Spleen (tissue), 11 donors: ENCODE measurements around the gene TRIM41. TPM values are rescaled to one million over a fixed set of nuclear protein-coding genes. Genes with fewer than 3 reads are reported as not detected.
"Not testable (repeated sequence)": the region's sequence is repeated elsewhere in the genome, so short reads cannot be mapped to it uniquely, and the experiment has no call there.

Source experiments
- DNase-seq: peaks from one replicate; pipeline ENCODE4 v3.0.0-alpha.2; 2020
- H3K27ac ChIP-seq, 8 donors: fragments of 200-600 bp; sonication (generic) in 7 of 8; 1 replicate in 4 of 8; 2 replicates in 4 of 8; pipeline versions ENCODE4 v1.5.0 to v1.8.0; 2016 to 2021; ENCODE audit warnings: inconsistent platforms in 4 of 8, mild to moderate bottlenecking in 4 of 8, moderate library complexity in 1 of 8
- H3K27me3 ChIP-seq, 7 donors: fragments of 200-600 bp; sonication (generic) in 6 of 7; replicated peaks in 1 of 7; 1 replicate in 4 of 7; 2 replicates in 3 of 7; pipeline versions ENCODE4 v1.5.0 to v1.8.0; 2016 to 2021; ENCODE audit warnings: inconsistent platforms in 3 of 7, mild to moderate bottlenecking in 1 of 7
- H3K36me3 ChIP-seq, 6 donors: fragments of 200-600 bp; sonication (generic) in 5 of 6; 1 replicate in 4 of 6; 2 replicates in 2 of 6; pipeline versions ENCODE4 v1.5.0 to v1.8.0; 2016 to 2021; ENCODE audit warnings: inconsistent platforms in 2 of 6
- H3K4me1 ChIP-seq, 6 donors: fragments of 200-600 bp; sonication (generic) in 5 of 6; 1 replicate in 3 of 6; 2 replicates in 3 of 6; pipeline versions ENCODE4 v1.5.0 to v1.8.0; 2016 to 2021; ENCODE audit warnings: inconsistent platforms in 3 of 6
- H3K4me3 ChIP-seq, 8 donors: fragments of 200-600 bp; sonication (generic) in 7 of 8; 1 replicate in 4 of 8; 2 replicates in 4 of 8; pipeline versions ENCODE4 v1.5.0 to v1.8.0; 2016 to 2021; ENCODE audit warnings: inconsistent platforms in 4 of 8, mild to moderate bottlenecking in 4 of 8, moderate library complexity in 2 of 8
- H3K9me3 ChIP-seq, 8 donors: fragments of 200-600 bp; sonication (generic) in 7 of 8; 1 replicate in 4 of 8; 2 replicates in 4 of 8; pipeline versions ENCODE4 v1.5.0 to v1.8.0; 2016 to 2021; ENCODE audit warnings: inconsistent platforms in 4 of 8
- CTCF ChIP-seq, 11 experiments: fragments of 200-600 bp in 7 of 11; fragments of 450-650 bp in 4 of 11; sonication (generic) in 4 of 11; IDR thresholded peaks in 8 of 11; conservative IDR thresholded peaks in 3 of 11; 1 replicate in 7 of 11; 2 replicates in 4 of 11; pipeline versions ENCODE4 v1.4.0 to v1.8.0; 2016 to 2021; ENCODE audit warnings: antibody characterized with exemption in 11 of 11, inconsistent platforms in 4 of 11, mild to moderate bottlenecking in 1 of 11
- POLR2A ChIP-seq, 3 donors: fragments of 450-650 bp; IDR thresholded peaks; one replicate each; pipeline ENCODE4 v1.5.1; 2017; ENCODE audit warnings: antibody characterized with exemption in 3 of 3, mild to moderate bottlenecking in 1 of 3
- POLR2AphosphoS5 ChIP-seq, 3 donors: sonication (generic); formaldehyde crosslinking; IDR thresholded peaks; one replicate each; pipeline ENCODE4 v1.5.1; 2017; ENCODE audit warnings: antibody characterized with exemption in 3 of 3
- WGBS, 5 donors: extraction: QIAGEN DNeasy Blood & Tissue Kit in 3 of 5; methylation state at CpG; one replicate each; pipeline versions ENCODE4 v1.1.5 to v1.1.7; 2013 to 2018; 5-methylcytosine and 5-hydroxymethylcytosine counted together
- intact Hi-C: fragments of 100-400 bp; cut with DNase I; formaldehyde crosslinking; loops from one replicate; pipeline ENCODE4 v1.15.0; 2023; ENCODE audit warnings: low total_unique reads
- polyA plus RNA-seq, 3 donors: library from polyadenylated mRNA; stranded (reverse); fragments of 200-250 nt; gene quantifications; one replicate each; pipeline ENCODE4 v1.2.1, GENCODE V29; 2013
- total RNA-seq, 7 donors: library from RNA; depleted of rRNA in 3 of 7; stranded (reverse); fragments of >200 nt in 3 of 7; fragmentation: NEBNext Ultra II Directional in 4 of 7; extraction: Animal tissue kit (Norgen Biotek cat#: 25700) in 4 of 7; gene quantifications; one replicate each; pipeline versions ENCODE4 v1.1.0 to v1.2.1, GENCODE V29; 2016 to 2021
- donor health status: healthy with polysubstance abuse.
- donor health status: DM: no; HTN: no; CAD: no; lungs with moderate emphysema.
- donor health status: DM: no; HTN: no; CAD: no.
- donor health status: Bipolar disorder and iron deficiency.
- donor health status: healthy.
- donor health status: DM: no; HTN: no; CAD: no.
- donor health status: DM: yes; HTN: yes; CAD: no.

Gene TRIM41
- total and polyA plus RNA-seq, 10 donors: 12.5 to 34.1 (median 24.6) TPM

- 49 to 66% (median 62%) methylated on average over 7 of the region's 7 CpGs for WGBS, 5 donors
- Histone ChIP-seq H3K4me1 (peaks cover 4 to 26% (median 21%) of the 10 kb centered on the region in 6 donors), H3K27me3 (peaks cover 0 to 11% (median 0%) of the 10 kb centered on the region in 7 donors), H3K27ac (no peak overlapping the region), H3K4me3 (no peak overlapping the region), H3K36me3 (no peaks in the 10 kb centered on the region), H3K9me3 (peaks cover 0 to 10% (median 0%) of the 10 kb centered on the region in 8 donors)
- DNase-seq: no peak
- intact Hi-C loops: no loop called here
- TF ChIP-seq CTCF (IDR thresholded peaks at IDR 0.05 in 8 of 11, conservative IDR thresholded peaks at IDR 0.05 in 3 of 11): no peak
- TF ChIP-seq POLR2A (IDR thresholded peaks at IDR 0.05): no peak
- TF ChIP-seq POLR2AphosphoS5 (IDR thresholded peaks at IDR 0.05): no peak
These were observed 11.9 kb upstream of the TRIM41 start for GRCh38 chr5:181211208-181211607.

GRCh38 chr5:181212080-181212479 is 11.0 kb upstream of the TRIM41 start:
- Histone ChIP-seq H3K4me3 (no peak overlapping the region), H3K9me3 (peaks cover 0 to 10% (median 0%) of the 10 kb centered on the region in 8 donors), H3K27me3 (peaks cover 0 to 3% (median 0%) of the 10 kb centered on the region in 7 donors), H3K27ac (no peak overlapping the region), H3K4me1 (peaks cover 0 to 26% (median 20%) of the 10 kb centered on the region in 6 donors), H3K36me3 (no peaks in the 10 kb centered on the region)
- intact Hi-C loops: no loop called here
- no peak for DNase-seq
- WGBS, 5 donors: 93 to 96% (median 95%) methylated on average over 6 of the region's 6 CpGs
- TF ChIP-seq POLR2A (IDR thresholded peaks at IDR 0.05) (no peak), CTCF (IDR thresholded peaks at IDR 0.05 in 8 of 11, conservative IDR thresholded peaks at IDR 0.05 in 3 of 11) (no peak), POLR2AphosphoS5 (IDR thresholded peaks at IDR 0.05) (no peak)

GRCh38 chr5:181212934-181213333 is 10.1 kb upstream of the TRIM41 start:
- Histone ChIP-seq H3K9me3 (peaks cover 0 to 10% (median 0%) of the 10 kb centered on the region in 8 donors), H3K4me1 (peaks cover 5 to 26% (median 21%) of the 10 kb centered on the region in 6 donors), H3K27me3 (peaks cover 0 to 12% (median 0%) of the 10 kb centered on the region in 7 donors), H3K4me3 (no peak overlapping the region), H3K36me3 (no peaks in the 10 kb centered on the region), H3K27ac (no peak overlapping the region)
- intact Hi-C loops: no loop called here
- no peak for DNase-seq
- 76 to 87% (median 78%) methylated on average over 2 of the region's 2 CpGs for WGBS, 5 donors
- TF ChIP-seq POLR2AphosphoS5 (IDR thresholded peaks at IDR 0.05) (no peak), CTCF (IDR thresholded peaks at IDR 0.05 in 8 of 11, conservative IDR thresholded peaks at IDR 0.05 in 3 of 11) (no peak), POLR2A (IDR thresholded peaks at IDR 0.05) (no peak)

DNA sequence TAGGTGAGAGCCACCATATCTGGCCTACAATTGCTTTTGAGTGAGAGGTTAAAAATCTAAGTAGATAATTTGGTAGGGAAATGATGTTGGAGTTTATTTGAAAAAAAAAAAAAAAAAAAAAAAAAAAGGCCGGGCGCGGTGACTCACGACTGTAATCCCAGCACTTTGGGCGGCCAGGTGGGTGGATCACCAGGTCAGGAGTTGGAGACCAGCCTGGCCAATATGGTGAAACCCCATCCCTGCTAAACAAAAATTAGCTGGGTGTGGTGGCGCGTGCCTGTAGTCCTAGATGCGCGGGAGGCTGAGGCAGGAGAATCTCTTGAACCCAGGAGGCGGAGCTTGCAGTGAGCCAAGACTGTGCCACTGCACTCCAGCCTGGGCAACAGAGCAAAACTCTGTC is 8.8 kb upstream of the TRIM41 start:
- H3K4me3 ChIP-seq, H3K9me3 ChIP-seq, H3K36me3 ChIP-seq, H3K27ac ChIP-seq, intact Hi-C loops, DNase-seq: not testable (repeated sequence)
- Histone ChIP-seq H3K4me1 (peaks cover 5 to 36% (median 30%) of the 10 kb centered on the region in 6 donors), H3K27me3 (peaks cover 0 to 12% (median 0%) of the 10 kb centered on the region in 7 donors)
- WGBS, 5 donors: 81 to 97% (median 94%) methylated on average over 10 of the region's 10 CpGs
